ENCODE measurements around the gene CTNNA2. TPM values are rescaled to one million over a fixed set of nuclear protein-coding genes. Genes with fewer than 3 reads are reported as not detected.

Gene CTNNA2
- total and polyA plus RNA-seq, 9 of the 15 experiments (the other 6 are each of a cell fraction or from before 2014, with no cell fraction given) = 0.03 to 0.40 (median 0.15) TPM

DNA sequence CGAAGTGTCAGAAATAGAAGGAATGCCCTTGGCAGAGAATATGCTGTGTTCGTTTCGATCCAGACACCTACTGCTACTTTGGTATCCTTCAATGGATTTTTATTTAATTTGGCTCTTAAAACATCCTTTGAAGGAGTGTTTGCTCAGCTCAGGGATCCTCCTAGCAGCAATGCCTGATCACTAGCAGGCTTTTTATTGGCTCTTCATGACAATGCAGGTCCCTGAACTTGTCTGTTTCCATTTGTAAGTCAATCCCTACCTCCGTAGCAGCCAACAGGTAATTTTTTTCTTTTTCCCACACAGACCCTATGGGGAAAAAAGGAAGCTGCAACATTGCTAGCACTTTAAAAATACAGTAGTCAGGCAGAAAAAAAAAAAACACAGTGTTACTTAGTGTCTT, 1157.9 kb downstream of the CTNNA2 start:
- H3K9me3 ChIP-seq (replicated peaks; ENCODE audit: control insufficient read depth, insufficient read depth, low read depth, low read length) = no peaks in the 10 kb centered on the region
- no peak overlapping the region for H3K9ac ChIP-seq (ENCODE audit: insufficient read depth in 1 of 2, low read depth in 2 of 2, low read length in 2 of 2)
- in situ Hi-C loops (cut with MboI) = no loop called here
- H3K4me1 ChIP-seq (replicated peaks in 1 of 2; ENCODE audit: control insufficient read depth in 2 of 2, insufficient read depth in 2 of 2, low read length in 2 of 2) = no peaks in the 10 kb centered on the region
- no peak overlapping the region for H2AFZ ChIP-seq (ENCODE audit: low read depth, low read length)
- no peaks in the 10 kb centered on the region for H3K79me2 ChIP-seq (ENCODE audit: control insufficient read depth, insufficient read depth, low read length)
- no peak overlapping the region for H3K4me2 ChIP-seq (ENCODE audit: insufficient read depth, low read length)
- H3K36me3 ChIP-seq (ENCODE audit: control insufficient read depth, insufficient read depth, low read length) = no peaks in the 10 kb centered on the region
- ChIA-PET POLR2A (no interaction called here), CTCF (ENCODE audit: low intra/inter-chr PET ratio) (no interaction called here)
- intact Hi-C loops (cut with micrococcal nuclease) = no loop called here
- no peak for ATAC-seq
- H3K4me3 ChIP-seq = no peak overlapping the region
- no peak for FAIRE-seq
- no peak for DNase-seq (ENCODE audit: extremely low read depth in 1 of 4, low spot score in 3 of 4)
- H3K27me3 ChIP-seq (ENCODE audit: control insufficient read depth in 2 of 2, insufficient read depth in 2 of 2, low read length in 2 of 2) = no peaks in the 10 kb centered on the region
- no peaks in the 10 kb centered on the region for H3K9me1 ChIP-seq (ENCODE audit: control insufficient read depth, insufficient read depth, low read length)
- H4K20me1 ChIP-seq (replicated peaks; ENCODE audit: control insufficient read depth, insufficient read depth, low read length) = no peaks in the 10 kb centered on the region
- BruUV-seq (replicated peaks) = no TSS peak
- 0% methylated on average over 4 of the region's 4 CpGs for WGBS (ENCODE audit: insufficient coverage, low coverage, missing lambda C conversion rate)
- H3K27ac ChIP-seq (ENCODE audit: extremely low read depth, low read depth, low read length) = no peak overlapping the region
- TF ChIP-seq, protein P1, sequence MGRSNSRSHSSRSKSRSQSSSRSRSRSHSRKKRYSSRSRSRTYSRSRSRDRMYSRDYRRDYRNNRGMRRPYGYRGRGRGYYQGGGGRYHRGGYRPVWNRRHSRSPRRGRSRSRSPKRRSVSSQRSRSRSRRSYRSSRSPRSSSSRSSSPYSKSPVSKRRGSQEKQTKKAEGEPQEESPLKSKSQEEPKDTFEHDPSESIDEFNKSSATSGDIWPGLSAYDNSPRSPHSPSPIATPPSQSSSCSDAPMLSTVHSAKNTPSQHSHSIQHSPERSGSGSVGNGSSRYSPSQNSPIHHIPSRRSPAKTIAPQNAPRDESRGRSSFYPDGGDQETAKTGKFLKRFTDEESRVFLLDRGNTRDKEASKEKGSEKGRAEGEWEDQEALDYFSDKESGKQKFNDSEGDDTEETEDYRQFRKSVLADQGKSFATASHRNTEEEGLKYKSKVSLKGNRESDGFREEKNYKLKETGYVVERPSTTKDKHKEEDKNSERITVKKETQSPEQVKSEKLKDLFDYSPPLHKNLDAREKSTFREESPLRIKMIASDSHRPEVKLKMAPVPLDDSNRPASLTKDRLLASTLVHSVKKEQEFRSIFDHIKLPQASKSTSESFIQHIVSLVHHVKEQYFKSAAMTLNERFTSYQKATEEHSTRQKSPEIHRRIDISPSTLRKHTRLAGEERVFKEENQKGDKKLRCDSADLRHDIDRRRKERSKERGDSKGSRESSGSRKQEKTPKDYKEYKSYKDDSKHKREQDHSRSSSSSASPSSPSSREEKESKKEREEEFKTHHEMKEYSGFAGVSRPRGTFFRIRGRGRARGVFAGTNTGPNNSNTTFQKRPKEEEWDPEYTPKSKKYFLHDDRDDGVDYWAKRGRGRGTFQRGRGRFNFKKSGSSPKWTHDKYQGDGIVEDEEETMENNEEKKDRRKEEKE (IDR thresholded peaks at IDR 0.05; ENCODE audit: borderline replicate concordance in 1 of 2, control insufficient read depth in 1 of 2, low read depth in 2 of 2, low read length in 1 of 2) = no peak
- TF ChIP-seq, protein P2, sequence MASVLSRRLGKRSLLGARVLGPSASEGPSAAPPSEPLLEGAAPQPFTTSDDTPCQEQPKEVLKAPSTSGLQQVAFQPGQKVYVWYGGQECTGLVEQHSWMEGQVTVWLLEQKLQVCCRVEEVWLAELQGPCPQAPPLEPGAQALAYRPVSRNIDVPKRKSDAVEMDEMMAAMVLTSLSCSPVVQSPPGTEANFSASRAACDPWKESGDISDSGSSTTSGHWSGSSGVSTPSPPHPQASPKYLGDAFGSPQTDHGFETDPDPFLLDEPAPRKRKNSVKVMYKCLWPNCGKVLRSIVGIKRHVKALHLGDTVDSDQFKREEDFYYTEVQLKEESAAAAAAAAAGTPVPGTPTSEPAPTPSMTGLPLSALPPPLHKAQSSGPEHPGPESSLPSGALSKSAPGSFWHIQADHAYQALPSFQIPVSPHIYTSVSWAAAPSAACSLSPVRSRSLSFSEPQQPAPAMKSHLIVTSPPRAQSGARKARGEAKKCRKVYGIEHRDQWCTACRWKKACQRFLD (CRISPR knock-in tag; IDR thresholded peaks at IDR 0.05) = no peak
- TF ChIP-seq TFAM (CRISPR knock-in tag; conservative IDR thresholded peaks at IDR 0.05) (no peak), DPF2 (IDR thresholded peaks at IDR 0.05) (no peak), SAFB (IDR thresholded peaks at IDR 0.05; ENCODE audit: borderline replicate concordance, low read depth, low read length) (no peak), MCM5 (IDR thresholded peaks at IDR 0.05; ENCODE audit: low read depth) (no peak), ZNF24 (IDR thresholded peaks at IDR 0.05) (no peak), ZNF134 (CRISPR knock-in tag; conservative IDR thresholded peaks at IDR 0.05) (no peak), ZSCAN29 (IDR thresholded peaks at IDR 0.05) (no peak), NFE2L1 (tag; IDR thresholded peaks at IDR 0.05; ENCODE audit: borderline replicate concordance, low read depth) (no peak), RB1 (IDR thresholded peaks at IDR 0.05; ENCODE audit: low read depth) (no peak), TAF9B (IDR thresholded peaks at IDR 0.05; ENCODE audit: partially characterized antibody) (no peak)
- TF ChIP-seq, protein P3, sequence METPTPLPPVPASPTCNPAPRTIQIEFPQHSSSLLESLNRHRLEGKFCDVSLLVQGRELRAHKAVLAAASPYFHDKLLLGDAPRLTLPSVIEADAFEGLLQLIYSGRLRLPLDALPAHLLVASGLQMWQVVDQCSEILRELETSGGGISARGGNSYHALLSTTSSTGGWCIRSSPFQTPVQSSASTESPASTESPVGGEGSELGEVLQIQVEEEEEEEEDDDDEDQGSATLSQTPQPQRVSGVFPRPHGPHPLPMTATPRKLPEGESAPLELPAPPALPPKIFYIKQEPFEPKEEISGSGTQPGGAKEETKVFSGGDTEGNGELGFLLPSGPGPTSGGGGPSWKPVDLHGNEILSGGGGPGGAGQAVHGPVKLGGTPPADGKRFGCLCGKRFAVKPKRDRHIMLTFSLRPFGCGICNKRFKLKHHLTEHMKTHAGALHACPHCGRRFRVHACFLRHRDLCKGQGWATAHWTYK (CRISPR knock-in tag; IDR thresholded peaks at IDR 0.05) = no peak
- TF ChIP-seq, protein P4, sequence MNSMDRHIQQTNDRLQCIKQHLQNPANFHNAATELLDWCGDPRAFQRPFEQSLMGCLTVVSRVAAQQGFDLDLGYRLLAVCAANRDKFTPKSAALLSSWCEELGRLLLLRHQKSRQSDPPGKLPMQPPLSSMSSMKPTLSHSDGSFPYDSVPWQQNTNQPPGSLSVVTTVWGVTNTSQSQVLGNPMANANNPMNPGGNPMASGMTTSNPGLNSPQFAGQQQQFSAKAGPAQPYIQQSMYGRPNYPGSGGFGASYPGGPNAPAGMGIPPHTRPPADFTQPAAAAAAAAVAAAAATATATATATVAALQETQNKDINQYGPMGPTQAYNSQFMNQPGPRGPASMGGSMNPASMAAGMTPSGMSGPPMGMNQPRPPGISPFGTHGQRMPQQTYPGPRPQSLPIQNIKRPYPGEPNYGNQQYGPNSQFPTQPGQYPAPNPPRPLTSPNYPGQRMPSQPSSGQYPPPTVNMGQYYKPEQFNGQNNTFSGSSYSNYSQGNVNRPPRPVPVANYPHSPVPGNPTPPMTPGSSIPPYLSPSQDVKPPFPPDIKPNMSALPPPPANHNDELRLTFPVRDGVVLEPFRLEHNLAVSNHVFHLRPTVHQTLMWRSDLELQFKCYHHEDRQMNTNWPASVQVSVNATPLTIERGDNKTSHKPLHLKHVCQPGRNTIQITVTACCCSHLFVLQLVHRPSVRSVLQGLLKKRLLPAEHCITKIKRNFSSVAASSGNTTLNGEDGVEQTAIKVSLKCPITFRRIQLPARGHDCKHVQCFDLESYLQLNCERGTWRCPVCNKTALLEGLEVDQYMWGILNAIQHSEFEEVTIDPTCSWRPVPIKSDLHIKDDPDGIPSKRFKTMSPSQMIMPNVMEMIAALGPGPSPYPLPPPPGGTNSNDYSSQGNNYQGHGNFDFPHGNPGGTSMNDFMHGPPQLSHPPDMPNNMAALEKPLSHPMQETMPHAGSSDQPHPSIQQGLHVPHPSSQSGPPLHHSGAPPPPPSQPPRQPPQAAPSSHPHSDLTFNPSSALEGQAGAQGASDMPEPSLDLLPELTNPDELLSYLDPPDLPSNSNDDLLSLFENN (IDR thresholded peaks at IDR 0.05; ENCODE audit: low read depth in 2 of 2, low read length in 2 of 2) = no peak

Data from K562 (cell line).